Measurements from ENCODE around the gene GAB1.
A peak's percentile ranks its signal among the peaks of the same experiment; 100 is the strongest.

GAB1 gene

GRCh38 chr4:143433231-143433630, 96.6 kb downstream of the GAB1 start:
- H3K36me3 Mint-ChIP-seq (ENCODE audit: low read depth) = peaks cover 71% of the 10 kb centered on the region
- H3K27me3 Mint-ChIP-seq (ENCODE audit: low read depth, poor library complexity) = no peaks in the 10 kb centered on the region
- TF ChIP-seq CTCF (IDR thresholded peaks at IDR 0.05) = no peak
- no peaks in the 10 kb centered on the region for H3K4me1 Mint-ChIP-seq
- H3K4me3 Mint-ChIP-seq = no peak overlapping the region
- H3K27ac Mint-ChIP-seq = no peak overlapping the region
- no peak for DNase-seq
- peaks cover 12% of the 10 kb centered on the region for H3K9me3 Mint-ChIP-seq

DNA sequence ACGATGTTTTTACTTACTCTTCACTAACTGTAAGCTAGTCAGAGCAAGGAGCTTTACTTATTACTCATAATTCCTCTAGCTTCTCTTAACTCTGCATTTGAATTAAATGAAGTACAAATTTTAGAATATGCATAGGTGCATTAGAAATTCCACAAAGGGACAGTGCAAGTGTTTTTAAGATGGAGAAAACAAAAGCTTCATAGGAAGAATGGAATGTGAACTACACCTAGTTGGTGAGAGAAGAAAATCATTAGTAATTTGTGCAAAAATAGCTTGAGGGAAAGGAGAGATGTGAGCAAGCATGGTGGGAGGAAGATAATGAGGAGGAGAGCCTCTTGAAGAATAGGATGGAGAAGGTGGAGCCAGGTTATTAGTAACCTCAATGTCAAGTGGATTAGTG, 99.3 kb downstream of the GAB1 start:
- Mint-ChIP-seq H3K4me1 (no peaks in the 10 kb centered on the region), H3K4me3 (no peak overlapping the region), H3K36me3 (ENCODE audit: low read depth) (peaks cover 60% of the 10 kb centered on the region), H3K27ac (peak overlapping the region; percentile 10), H3K9me3 (peaks cover 4% of the 10 kb centered on the region), H3K27me3 (ENCODE audit: low read depth, poor library complexity) (no peaks in the 10 kb centered on the region)
- no peak for DNase-seq
- TF ChIP-seq CTCF (IDR thresholded peaks at IDR 0.05) = no peak

DNA sequence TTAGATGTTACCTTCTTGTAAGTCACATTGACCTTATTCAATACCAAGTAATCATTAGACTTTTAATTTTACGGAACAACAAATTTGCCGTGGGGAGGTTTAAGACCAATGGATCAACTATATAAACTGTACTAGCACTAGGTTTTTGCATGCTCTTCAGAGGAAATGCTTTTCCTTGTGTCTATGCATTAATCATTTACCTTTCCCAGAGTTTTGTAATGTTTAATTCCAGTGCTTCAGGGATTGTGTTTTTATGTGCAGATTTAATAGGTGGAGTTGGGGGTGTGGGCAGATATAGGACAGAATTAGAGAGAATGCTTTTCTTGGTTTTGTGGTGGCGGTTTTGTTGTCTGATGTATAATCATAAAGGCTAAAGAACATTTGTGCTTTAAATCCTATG, 100.8 kb downstream of the GAB1 start:
- H3K27me3 Mint-ChIP-seq (ENCODE audit: low read depth, poor library complexity) = no peaks in the 10 kb centered on the region
- DNase-seq = no peak
- no peaks in the 10 kb centered on the region for H3K4me1 Mint-ChIP-seq
- H3K36me3 Mint-ChIP-seq (ENCODE audit: low read depth) = peaks cover 46% of the 10 kb centered on the region
- H3K27ac Mint-ChIP-seq = no peak overlapping the region
- TF ChIP-seq CTCF (IDR thresholded peaks at IDR 0.05) = no peak
- no peaks in the 10 kb centered on the region for H3K9me3 Mint-ChIP-seq
- H3K4me3 Mint-ChIP-seq = no peak overlapping the region

- no peaks in the 10 kb centered on the region for H3K4me1 Mint-ChIP-seq
- no peaks in the 10 kb centered on the region for H3K9me3 Mint-ChIP-seq
- no peaks in the 10 kb centered on the region for H3K27me3 Mint-ChIP-seq (ENCODE audit: low read depth, poor library complexity)
- H3K36me3 Mint-ChIP-seq (ENCODE audit: low read depth) = peaks cover 42% of the 10 kb centered on the region
- no peak overlapping the region for H3K4me3 Mint-ChIP-seq
- no peak for DNase-seq
- TF ChIP-seq CTCF (IDR thresholded peaks at IDR 0.05) = no peak
- H3K27ac Mint-ChIP-seq = no peak overlapping the region
These were observed 101.3 kb downstream of the GAB1 start for GRCh38 chr4:143437937-143438336.

- no peak overlapping the region for H3K4me3 Mint-ChIP-seq
- no peak for TF ChIP-seq CTCF (IDR thresholded peaks at IDR 0.05)
- H3K27ac Mint-ChIP-seq = no peak overlapping the region
- DNase-seq = no peak
- peaks cover 35% of the 10 kb centered on the region for H3K36me3 Mint-ChIP-seq (ENCODE audit: low read depth)
- no peaks in the 10 kb centered on the region for H3K27me3 Mint-ChIP-seq (ENCODE audit: low read depth, poor library complexity)
- no peaks in the 10 kb centered on the region for H3K9me3 Mint-ChIP-seq
- no peaks in the 10 kb centered on the region for H3K4me1 Mint-ChIP-seq
These were observed 102.0 kb downstream of the GAB1 start for GRCh38 chr4:143438710-143439109.

GRCh38 chr4:143441109-143441508, 104.4 kb downstream of the GAB1 start:
- peaks cover 40% of the 10 kb centered on the region for H3K36me3 Mint-ChIP-seq (ENCODE audit: low read depth)
- H3K4me1 Mint-ChIP-seq = no peaks in the 10 kb centered on the region
- DNase-seq = no peak
- H3K9me3 Mint-ChIP-seq = peaks cover 7% of the 10 kb centered on the region
- no peaks in the 10 kb centered on the region for H3K27me3 Mint-ChIP-seq (ENCODE audit: low read depth, poor library complexity)
- no peak overlapping the region for H3K4me3 Mint-ChIP-seq
- no peak overlapping the region for H3K27ac Mint-ChIP-seq
- TF ChIP-seq CTCF (IDR thresholded peaks at IDR 0.05) = no peak

Data from nephron progenitor cell (in vitro differentiated cells).